NCI-H2196 treated with DMSO at 0.1 percent for 48 hours (cell line): ENCODE measurements around the gene CABP7.
"Not testable (repeated sequence)": the region's sequence is repeated elsewhere in the genome, so short reads cannot be mapped to it uniquely, and the experiment has no call there.

Experiments used
- DNase-seq: peaks from one replicate; lab custom pipeline; 2025; ENCODE audit not compliant: unreplicated experiment; lab: John Stamatoyannopoulos, UW

Gene CABP7

GRCh38 chr22:29744902-29745301, 25.1 kb downstream of the CABP7 start:
- peak; percentile 15 for DNase-seq

GRCh38 chr22:29747832-29748231, 28.0 kb downstream of the CABP7 start:
- DNase-seq: no peak

GRCh38 chr22:29748248-29748893, 28.6 kb downstream of the CABP7 start:
- DNase-seq: no peak

GRCh38 chr22:29750029-29750428, 30.2 kb downstream of the CABP7 start:
- DNase-seq: no peak

- peak; percentile 8 for DNase-seq
These were observed 31.0 kb downstream of the CABP7 start for GRCh38 chr22:29750559-29751538.

- no peak for DNase-seq
These were observed 31.9 kb downstream of the CABP7 start for GRCh38 chr22:29751669-29752068.

GRCh38 chr22:29753808-29754657, 34.2 kb downstream of the CABP7 start:
- DNase-seq: no peak

GRCh38 chr22:29754658-29755395, 35.0 kb downstream of the CABP7 start:
- DNase-seq: not testable (repeated sequence)

GRCh38 chr22:29755889-29756288, 36.1 kb downstream of the CABP7 start:
- DNase-seq: no peak

- DNase-seq: no peak
These were observed 36.5 kb downstream of the CABP7 start for GRCh38 chr22:29756341-29756740.

GRCh38 chr22:29757096-29757495, 37.3 kb downstream of the CABP7 start:
- no peak for DNase-seq

GRCh38 chr22:29758068-29758622, 38.3 kb downstream of the CABP7 start:
- no peak for DNase-seq

- no peak for DNase-seq
These were observed 39.2 kb downstream of the CABP7 start for GRCh38 chr22:29758959-29759358.

GRCh38 chr22:29762263-29762662, 42.5 kb downstream of the CABP7 start:
- DNase-seq: no peak

- DNase-seq: no peak
These were observed 46.3 kb downstream of the CABP7 start for GRCh38 chr22:29765905-29766631.

GRCh38 chr22:29766632-29767170, 46.9 kb downstream of the CABP7 start, which contains the start of gene ZMAT5:
TSS of gene ZMAT5 (minus strand) at chr22:29767007. CDS start at chr22:29748544, 18,463 bp downstream.
- DNase-seq: peak; percentile 69

GRCh38 chr22:29767171-29768051, 47.6 kb downstream of the CABP7 start, which contains the start of gene UQCR10:
TSS of gene UQCR10 (plus strand) at chr22:29767369. CDS start at chr22:29767399, 30 bp downstream.
- peak; percentile 44 for DNase-seq
